ENCODE measurements around the gene CYP17A1. TPM values are rescaled to one million over a fixed set of nuclear protein-coding genes. Genes with fewer than 3 reads are reported as not detected.
A peak's percentile ranks its signal among the peaks of the same experiment; 100 is the strongest.

Gene CYP17A1
- total RNA-seq, 1 experiment from 2014 or later: 2.1 TPM

GRCh38 chr10:102801978-102802377 is 35.2 kb downstream of the CYP17A1 start:
- no peak overlapping the region for H3K4me3 ChIP-seq (ENCODE audit: low read depth in 2 of 2, low read length in 2 of 2)
- in situ Hi-C loops (cut with HindIII; ENCODE audit: low pct_unique_long_range_greater_than_20kb, low sequenced_read_pairs) (no loop called here), intact Hi-C loops (cut with micrococcal nuclease; ENCODE audit: unreplicated experiment) (no loop called here)
- no TSS peak for BruUV-seq (replicated peaks)
- no peak for DNase-seq (ENCODE audit: low read depth, low spot score)
- peak overlapping the region; percentile 2; the same call in 1 of the 2 replicates for H3K27ac ChIP-seq (ENCODE audit: low read length)
- no peak for TF ChIP-seq CTCF (IDR thresholded peaks at IDR 0.05)
- no peak for TF ChIP-seq TCF7L2 (IDR thresholded peaks at IDR 0.05; ENCODE audit: low read depth, low read length)
- TF ChIP-seq POLR2AphosphoS5 (IDR thresholded peaks at IDR 0.05; ENCODE audit: low read depth, low read length): no peak
- no peak for TF ChIP-seq SIN3A (IDR thresholded peaks at IDR 0.05; ENCODE audit: borderline replicate concordance, insufficient read depth, low read depth, low read length)
- TF ChIP-seq REST (IDR thresholded peaks at IDR 0.05; ENCODE audit: insufficient read depth in 1 of 2, low read depth in 2 of 2, low read length in 1 of 2): no peak
- no peaks in the 10 kb centered on the region for H3K27me3 ChIP-seq (ENCODE audit: control insufficient read depth, insufficient read depth, low read length)
- H3K36me3 ChIP-seq (ENCODE audit: control insufficient read depth, insufficient read depth, low read length): 0 out of 2 replicates have a peak, but pooled peaks cover 3% of the 10 kb centered on the region
- peaks cover 36% of the 10 kb centered on the region for H3K4me1 ChIP-seq (ENCODE audit: control insufficient read depth, insufficient read depth, low read length)
- ChIA-PET POLR2A (interaction anchor here (0.7 kb wide), 2 partner anchors 15 to 27 kb away, joined by 9 to 11 read pairs; no protein-coding TSS in a partner anchor), CTCF (interaction anchor here (0.6 kb wide), 1 partner anchor 33 kb away, joined by 4 read pairs; no protein-coding TSS in a partner anchor)
- ATAC-seq: no peak
- H3K9me3 ChIP-seq (ENCODE audit: control insufficient read depth, insufficient read depth, low read depth, low read length): no peaks in the 10 kb centered on the region

GRCh38 chr10:102801496-102801895 is 35.7 kb downstream of the CYP17A1 start:
- no peak overlapping the region for H3K4me3 ChIP-seq (ENCODE audit: low read depth in 2 of 2, low read length in 2 of 2)
- POLR2A ChIA-PET: no interaction called here
- intact Hi-C loops (cut with micrococcal nuclease; ENCODE audit: unreplicated experiment): no loop called here

More at GRCh38 chr10:102801496-102801895, 35.7 kb downstream of the CYP17A1 start:
- Histone ChIP-seq H3K36me3 (ENCODE audit: control insufficient read depth, insufficient read depth, low read length) (0 out of 2 replicates have a peak, but pooled peaks cover 3% of the 10 kb centered on the region), H3K4me1 (ENCODE audit: control insufficient read depth, insufficient read depth, low read length) (peaks cover 38% of the 10 kb centered on the region), H3K9me3 (ENCODE audit: control insufficient read depth, insufficient read depth, low read depth, low read length) (no peaks in the 10 kb centered on the region), H3K27ac (ENCODE audit: low read length) (peak overlapping the region; percentile 75), H3K27me3 (ENCODE audit: control insufficient read depth, insufficient read depth, low read length) (no peaks in the 10 kb centered on the region)
- DNase-seq (ENCODE audit: low read depth, low spot score): no peak
- no peak for ATAC-seq
- TF ChIP-seq REST (IDR thresholded peaks at IDR 0.05; ENCODE audit: insufficient read depth in 1 of 2, low read depth in 2 of 2, low read length in 1 of 2): no peak
- TF ChIP-seq SIN3A (IDR thresholded peaks at IDR 0.05; ENCODE audit: borderline replicate concordance, insufficient read depth, low read depth, low read length): no peak
- no peak for TF ChIP-seq TCF7L2 (IDR thresholded peaks at IDR 0.05; ENCODE audit: low read depth, low read length)
- no peak for TF ChIP-seq POLR2AphosphoS5 (IDR thresholded peaks at IDR 0.05; ENCODE audit: low read depth, low read length)
- no peak for TF ChIP-seq CTCF (IDR thresholded peaks at IDR 0.05)
- CTCF ChIA-PET: interaction anchor here (0.6 kb wide), 1 partner anchor 32 kb away, joined by 4 read pairs; no protein-coding TSS in a partner anchor
- no TSS peak for BruUV-seq (replicated peaks)
- in situ Hi-C loops (cut with HindIII; ENCODE audit: low pct_unique_long_range_greater_than_20kb, low sequenced_read_pairs): no loop called here
